HG02938 (cell line): ENCODE data around the gene MT1X.

Experiments
- ATAC-seq: cut with Tn5 transposase; IDR thresholded peaks from one replicate; pipeline ENCODE4 v1.9.1; 2021; ENCODE audit warnings: mild to moderate bottlenecking, moderate library complexity; ENCODE audit not compliant: unreplicated experiment

Gene MT1X

GRCh38 chr16:56681939-56682702 is at the start of gene MT1X:
TSS of gene MT1X (plus strand) at chr16:56682470. CDS start at chr16:56682541, 71 bp downstream.
- peak; percentile 93 for ATAC-seq

- no peak for ATAC-seq
These were observed 49.4 kb upstream of the MT1X start for GRCh38 chr16:56632848-56633365.

- ATAC-seq, result no peak
These were observed 48.7 kb upstream of the MT1X start for GRCh38 chr16:56633535-56633934.

- ATAC-seq, result no peak
These were observed 47.4 kb upstream of the MT1X start for GRCh38 chr16:56634715-56635440.

- no peak for ATAC-seq
These were observed 46.8 kb upstream of the MT1X start for GRCh38 chr16:56635441-56635967.

GRCh38 chr16:56636616-56637413 is 45.5 kb upstream of the MT1X start:
- ATAC-seq, result no peak

- no peak for ATAC-seq
These were observed 44.2 kb upstream of the MT1X start, which contains the start of gene MT1A for GRCh38 chr16:56637814-56638750. TSS of gene MT1A (plus strand) at chr16:56638666. CDS start at chr16:56638739, 73 bp downstream.

GRCh38 chr16:56639045-56639444 is 43.2 kb upstream of the MT1X start:
- no peak for ATAC-seq

- ATAC-seq, result no peak
These were observed 42.2 kb upstream of the MT1X start for GRCh38 chr16:56640076-56640475.

- no peak for ATAC-seq
These were observed 41.1 kb upstream of the MT1X start for GRCh38 chr16:56641166-56641565.

- no peak for ATAC-seq
These were observed 39.0 kb upstream of the MT1X start for GRCh38 chr16:56643080-56643778.

- ATAC-seq, result no peak
These were observed 38.4 kb upstream of the MT1X start for GRCh38 chr16:56643833-56644232.

GRCh38 chr16:56645311-56645710 is 37.0 kb upstream of the MT1X start:
- no peak for ATAC-seq

GRCh38 chr16:56645838-56646237 is 36.4 kb upstream of the MT1X start:
- ATAC-seq, result no peak

- ATAC-seq, result no peak
These were observed 34.4 kb upstream of the MT1X start for GRCh38 chr16:56647641-56648431.

- ATAC-seq, result no peak
These were observed 33.0 kb upstream of the MT1X start for GRCh38 chr16:56649271-56649670.

- no peak for ATAC-seq
These were observed 32.5 kb upstream of the MT1X start for GRCh38 chr16:56649820-56650219.

- no peak for ATAC-seq
These were observed 30.7 kb upstream of the MT1X start, which contains the start of gene MT1B for GRCh38 chr16:56651586-56651985. TSS of gene MT1B (plus strand) at chr16:56651886. CDS start at chr16:56651954, 68 bp downstream.
